ENCODE data around the gene PPM1A.

PPM1A gene

GRCh38 chr14:60226298-60226697 is 22.7 kb upstream of the PPM1A start:
- H3K27ac ChIP-seq: no peak overlapping the region
- TF ChIP-seq ZFX (IDR thresholded peaks at IDR 0.05; ENCODE audit: borderline replicate concordance): no peak
- TF ChIP-seq, protein P1, sequence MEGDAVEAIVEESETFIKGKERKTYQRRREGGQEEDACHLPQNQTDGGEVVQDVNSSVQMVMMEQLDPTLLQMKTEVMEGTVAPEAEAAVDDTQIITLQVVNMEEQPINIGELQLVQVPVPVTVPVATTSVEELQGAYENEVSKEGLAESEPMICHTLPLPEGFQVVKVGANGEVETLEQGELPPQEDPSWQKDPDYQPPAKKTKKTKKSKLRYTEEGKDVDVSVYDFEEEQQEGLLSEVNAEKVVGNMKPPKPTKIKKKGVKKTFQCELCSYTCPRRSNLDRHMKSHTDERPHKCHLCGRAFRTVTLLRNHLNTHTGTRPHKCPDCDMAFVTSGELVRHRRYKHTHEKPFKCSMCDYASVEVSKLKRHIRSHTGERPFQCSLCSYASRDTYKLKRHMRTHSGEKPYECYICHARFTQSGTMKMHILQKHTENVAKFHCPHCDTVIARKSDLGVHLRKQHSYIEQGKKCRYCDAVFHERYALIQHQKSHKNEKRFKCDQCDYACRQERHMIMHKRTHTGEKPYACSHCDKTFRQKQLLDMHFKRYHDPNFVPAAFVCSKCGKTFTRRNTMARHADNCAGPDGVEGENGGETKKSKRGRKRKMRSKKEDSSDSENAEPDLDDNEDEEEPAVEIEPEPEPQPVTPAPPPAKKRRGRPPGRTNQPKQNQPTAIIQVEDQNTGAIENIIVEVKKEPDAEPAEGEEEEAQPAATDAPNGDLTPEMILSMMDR (IDR thresholded peaks at IDR 0.05): no peak

- TF ChIP-seq, protein P1 (IDR thresholded peaks at IDR 0.05): no peak
- TF ChIP-seq ZFX (IDR thresholded peaks at IDR 0.05; ENCODE audit: borderline replicate concordance): no peak
- no peak overlapping the region for H3K27ac ChIP-seq
These were observed 21.7 kb upstream of the PPM1A start for GRCh38 chr14:60227291-60227690.

DNA sequence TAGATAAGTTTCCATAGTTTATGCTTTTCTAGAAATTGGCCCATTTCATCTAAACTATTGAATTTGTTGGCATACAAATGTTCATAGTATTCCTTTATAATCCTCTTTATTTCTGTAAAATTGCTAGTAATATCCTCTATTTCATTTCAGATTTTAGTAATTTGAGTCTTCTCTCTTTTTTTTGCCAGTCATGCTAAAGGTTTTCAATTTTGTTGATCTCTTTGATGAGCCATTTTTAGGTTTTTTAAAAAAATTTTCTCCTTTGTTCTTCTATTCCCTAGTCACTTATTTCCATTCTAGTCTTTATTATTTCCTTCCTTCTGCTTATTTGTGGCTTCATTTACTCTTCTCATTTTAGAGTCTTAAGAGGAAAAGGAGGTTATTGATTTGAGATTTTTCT is 19.4 kb upstream of the PPM1A start:
- TF ChIP-seq ZFX (IDR thresholded peaks at IDR 0.05; ENCODE audit: borderline replicate concordance): no peak
- TF ChIP-seq, protein P1 (IDR thresholded peaks at IDR 0.05): no peak

DNA sequence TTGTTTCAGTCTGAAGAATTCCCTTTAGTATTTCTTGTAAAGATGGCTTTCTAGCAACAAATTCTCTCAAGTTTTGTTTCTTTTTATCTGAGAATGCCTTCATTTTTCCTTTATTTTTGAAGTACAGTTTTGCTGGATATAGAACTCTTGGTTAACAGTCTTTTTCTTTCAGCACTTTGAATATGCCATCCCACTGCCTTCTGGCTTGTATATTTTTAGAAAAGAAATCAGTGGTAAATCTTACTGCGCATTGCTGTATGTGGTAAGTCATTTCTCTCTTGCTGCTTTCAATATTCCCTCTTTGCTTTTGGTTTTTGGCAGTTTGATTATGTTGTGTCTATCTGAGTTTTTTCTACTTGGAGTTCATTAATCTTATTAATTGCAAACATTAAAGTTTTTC is 16.8 kb upstream of the PPM1A start:
- H3K27ac ChIP-seq: no peak overlapping the region
- TF ChIP-seq ZFX (IDR thresholded peaks at IDR 0.05; ENCODE audit: borderline replicate concordance): no peak
- TF ChIP-seq, protein P1 (IDR thresholded peaks at IDR 0.05): no peak

More for the DNA sequence above, 19.4 kb upstream of the PPM1A start:
- H3K27ac ChIP-seq: no peak overlapping the region

GRCh38 chr14:60233251-60233650 is 15.8 kb upstream of the PPM1A start:
- no peak for TF ChIP-seq ZFX (IDR thresholded peaks at IDR 0.05; ENCODE audit: borderline replicate concordance)
- TF ChIP-seq, protein P1 (IDR thresholded peaks at IDR 0.05): no peak
- H3K27ac ChIP-seq: no peak overlapping the region

- TF ChIP-seq, protein P1 (IDR thresholded peaks at IDR 0.05): no peak
- no peak for TF ChIP-seq ZFX (IDR thresholded peaks at IDR 0.05; ENCODE audit: borderline replicate concordance)
These were observed 15.1 kb upstream of the PPM1A start for GRCh38 chr14:60233891-60234290.

DNA sequence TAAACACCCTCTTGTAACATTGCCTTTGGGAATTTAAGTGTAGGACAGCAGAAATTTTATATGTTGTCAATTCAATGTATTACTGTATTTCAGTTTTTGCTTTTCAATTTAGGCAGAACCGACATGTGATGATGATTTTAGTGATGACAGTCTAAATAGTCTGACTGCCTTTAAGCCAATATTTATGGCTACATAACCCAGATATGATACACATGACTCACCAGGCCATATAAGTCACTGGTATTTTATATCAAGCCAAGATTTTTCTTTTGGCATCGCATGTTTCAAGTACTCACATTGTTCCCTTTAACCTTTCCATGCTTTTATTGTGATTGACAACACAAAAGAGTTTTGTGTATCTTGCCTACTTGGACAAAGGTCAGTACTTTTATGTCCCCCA is 13.6 kb upstream of the PPM1A start:
- no peak overlapping the region for H3K27ac ChIP-seq
- TF ChIP-seq, protein P1 (IDR thresholded peaks at IDR 0.05): no peak
- no peak for TF ChIP-seq ZFX (IDR thresholded peaks at IDR 0.05; ENCODE audit: borderline replicate concordance)

More at GRCh38 chr14:60233891-60234290, 15.1 kb upstream of the PPM1A start:
- no peak overlapping the region for H3K27ac ChIP-seq

Measured in 22Rv1 (cell line).